Left forelimb (tissue), 1 donor: ENCODE results near the gene PPP1CA.
"Not testable (repeated sequence)": the region's sequence is repeated elsewhere in the genome, so short reads cannot be mapped to it uniquely, and the experiment has no call there.

ENCODE experiments used
- DNase-seq: peaks from one replicate; pipeline ENCODE4 v3.0.0-alpha.2; 2018; ENCODE audit warnings: low spot score

Gene PPP1CA

DNA sequence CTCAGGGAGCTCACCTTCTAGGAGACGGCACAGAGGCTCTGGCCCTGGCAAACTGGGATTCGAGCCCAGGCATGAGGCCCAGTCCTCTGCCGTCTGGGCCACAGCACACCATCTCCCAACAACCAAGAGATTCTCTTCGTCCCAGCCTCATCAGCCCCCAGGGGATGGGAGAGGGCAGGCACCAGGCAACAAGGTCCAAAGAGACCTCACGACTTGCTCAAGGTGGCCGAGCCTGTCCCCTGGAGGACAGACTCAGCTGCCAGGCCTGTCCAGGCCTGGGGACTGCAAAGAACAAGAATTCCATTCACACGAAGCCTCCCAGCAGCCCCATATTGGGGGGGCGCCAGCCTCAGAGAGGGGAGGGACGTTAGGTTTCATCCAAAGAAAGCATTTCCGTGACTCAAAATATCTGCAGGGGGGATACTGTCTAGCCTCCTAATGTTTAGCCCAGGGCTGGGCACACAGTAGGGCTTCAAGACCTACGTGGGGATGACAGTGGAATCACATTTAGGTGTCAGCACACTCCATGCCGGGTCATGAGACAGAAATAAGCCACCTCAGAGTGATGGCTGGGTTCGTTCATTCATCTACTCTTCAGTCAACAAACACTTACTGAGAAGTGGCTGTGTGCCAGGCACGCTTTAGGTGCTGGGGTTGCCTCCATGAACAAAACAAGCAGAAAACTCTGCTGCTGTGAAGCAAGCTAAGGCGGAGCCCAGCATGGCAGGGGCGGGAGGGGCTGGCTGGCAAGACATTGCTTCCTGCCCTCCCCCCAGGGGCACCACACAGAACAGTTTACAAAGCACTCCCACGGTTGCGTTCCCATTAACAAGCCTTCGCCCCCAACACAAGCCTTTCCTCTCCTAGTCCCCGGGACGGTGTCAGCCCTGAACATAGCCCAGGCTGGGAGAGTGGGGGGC is 15.0 kb upstream of the PPP1CA start:
- DNase-seq = no peak

DNA sequence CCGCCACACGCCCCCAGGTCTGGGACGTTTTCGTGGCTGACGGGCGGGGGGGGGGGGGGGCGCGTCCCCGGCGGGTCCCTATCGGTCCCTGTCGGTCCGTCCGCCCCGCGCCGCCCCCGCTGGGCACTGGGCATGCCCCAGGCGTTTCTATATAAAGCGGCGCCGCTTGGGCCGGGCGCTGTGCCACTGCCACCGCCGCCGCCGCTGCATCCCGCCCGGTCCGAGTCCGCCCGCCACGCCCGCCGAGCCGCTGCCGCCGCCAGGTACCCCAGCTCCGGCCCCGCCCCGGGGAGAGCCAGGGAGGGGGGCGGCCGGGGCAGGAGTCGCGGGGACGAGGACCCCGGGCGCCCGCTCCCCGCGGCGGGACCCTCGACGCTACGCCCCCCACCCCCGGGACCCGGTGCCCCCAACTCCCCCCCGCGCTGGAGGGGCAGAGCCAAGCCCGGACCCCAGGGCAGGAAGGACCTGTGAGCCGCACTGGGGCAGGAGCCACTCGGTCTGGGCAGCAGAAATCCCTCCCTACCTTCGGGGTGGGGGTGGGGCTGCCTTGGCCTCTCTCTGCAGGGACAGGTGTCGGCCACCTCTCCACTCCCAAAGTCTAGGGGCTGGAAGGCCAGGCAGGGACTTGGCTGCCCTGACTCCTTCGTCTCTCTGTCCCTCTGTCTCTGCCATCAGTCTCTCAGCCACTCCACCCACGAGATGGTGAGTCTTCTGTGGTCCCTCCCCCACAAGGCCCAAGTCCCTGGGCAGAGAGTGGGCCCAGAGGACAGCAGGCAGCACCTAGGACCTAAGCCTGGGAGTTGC is 14.0 kb upstream of the PPP1CA start, which contains the start of gene CARNS1:
Gene CARNS1 (plus strand): TSS at position 178 of the 804 bp plus-strand sequence. CDS start 522 bp downstream, at position 700.
- DNase-seq = no peak

DNA sequence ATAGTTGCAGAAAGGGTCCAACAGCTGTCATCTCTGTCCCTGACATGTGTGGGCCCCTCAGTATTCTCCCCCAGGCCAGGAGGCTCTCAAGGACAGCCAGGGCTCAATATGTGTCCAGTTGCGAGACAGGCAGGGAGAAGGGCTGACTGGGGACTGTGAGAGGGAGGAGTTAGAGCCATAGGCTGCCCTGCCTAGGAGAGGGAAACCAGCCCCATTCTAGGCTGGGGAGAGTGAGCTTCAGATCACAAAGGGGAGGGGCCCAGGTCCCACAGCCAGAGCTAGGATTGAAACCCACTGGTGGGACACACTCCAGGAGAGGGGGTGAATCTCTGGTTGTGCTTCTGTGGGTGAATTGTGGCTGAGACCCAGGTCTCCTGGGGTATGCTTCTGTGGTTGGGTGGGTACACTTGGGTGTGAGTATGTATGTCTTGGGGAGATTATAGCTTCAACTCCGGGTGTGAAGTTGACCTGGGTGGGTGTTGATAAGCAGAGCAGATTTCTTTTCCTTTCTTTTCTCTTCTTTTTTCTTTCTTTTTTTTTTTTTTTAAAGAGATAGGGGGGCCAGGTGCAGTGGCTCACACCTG is 11.7 kb upstream of the PPP1CA start:
- DNase-seq = no peak

DNA sequence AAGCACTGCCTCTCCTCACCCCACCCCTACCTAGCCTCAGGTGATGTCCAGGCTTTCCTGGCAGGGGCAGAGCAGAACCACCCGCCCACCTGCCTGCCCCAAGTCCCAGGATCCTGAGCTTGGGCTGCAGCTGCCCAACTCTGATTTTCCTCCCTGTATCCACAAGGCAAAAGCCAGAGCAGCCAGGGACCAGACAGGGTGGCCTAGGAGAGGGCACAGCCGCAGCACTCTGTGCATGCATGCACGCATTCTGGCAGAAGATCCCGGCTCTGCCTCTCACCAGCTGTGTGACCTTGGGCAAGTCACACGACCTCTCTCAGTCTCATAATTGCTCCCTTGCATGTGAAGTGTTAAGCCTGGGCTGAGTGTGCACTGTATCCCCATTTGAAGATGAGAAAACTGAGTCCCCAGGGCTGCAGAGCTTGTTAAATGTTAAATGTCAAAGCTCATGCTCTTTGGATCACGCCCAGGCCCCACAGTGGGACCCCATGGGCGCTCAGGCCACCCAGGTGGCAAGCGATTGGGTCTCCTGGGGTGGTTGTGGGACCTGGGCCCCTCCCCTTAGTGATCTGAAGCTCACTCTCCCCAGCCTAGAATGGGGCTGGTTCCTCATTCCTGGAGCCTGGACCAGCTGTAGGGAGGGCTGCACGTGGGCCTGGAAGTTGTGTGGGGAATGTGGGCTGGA is 11.0 kb upstream of the PPP1CA start:
- no peak for DNase-seq

DNA sequence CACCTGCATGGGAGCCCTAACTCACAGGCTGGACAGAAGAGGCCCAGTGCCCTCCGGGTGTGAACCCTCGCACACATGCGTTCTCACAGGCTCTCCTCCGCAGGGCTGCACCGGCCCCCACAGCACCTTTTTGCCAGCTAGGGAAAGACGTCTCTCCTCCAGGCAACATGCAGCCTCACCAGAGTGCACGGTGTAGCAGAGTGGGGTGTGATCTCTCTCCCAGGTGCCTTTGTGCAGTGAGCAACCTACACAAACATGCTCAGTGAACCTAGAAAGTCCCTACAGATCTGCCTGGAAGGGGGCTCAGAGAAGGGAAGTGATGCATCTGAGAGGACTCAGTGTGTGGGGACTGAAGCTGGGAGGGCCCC is 10.1 kb upstream of the PPP1CA start:
- DNase-seq = no peak

DNA sequence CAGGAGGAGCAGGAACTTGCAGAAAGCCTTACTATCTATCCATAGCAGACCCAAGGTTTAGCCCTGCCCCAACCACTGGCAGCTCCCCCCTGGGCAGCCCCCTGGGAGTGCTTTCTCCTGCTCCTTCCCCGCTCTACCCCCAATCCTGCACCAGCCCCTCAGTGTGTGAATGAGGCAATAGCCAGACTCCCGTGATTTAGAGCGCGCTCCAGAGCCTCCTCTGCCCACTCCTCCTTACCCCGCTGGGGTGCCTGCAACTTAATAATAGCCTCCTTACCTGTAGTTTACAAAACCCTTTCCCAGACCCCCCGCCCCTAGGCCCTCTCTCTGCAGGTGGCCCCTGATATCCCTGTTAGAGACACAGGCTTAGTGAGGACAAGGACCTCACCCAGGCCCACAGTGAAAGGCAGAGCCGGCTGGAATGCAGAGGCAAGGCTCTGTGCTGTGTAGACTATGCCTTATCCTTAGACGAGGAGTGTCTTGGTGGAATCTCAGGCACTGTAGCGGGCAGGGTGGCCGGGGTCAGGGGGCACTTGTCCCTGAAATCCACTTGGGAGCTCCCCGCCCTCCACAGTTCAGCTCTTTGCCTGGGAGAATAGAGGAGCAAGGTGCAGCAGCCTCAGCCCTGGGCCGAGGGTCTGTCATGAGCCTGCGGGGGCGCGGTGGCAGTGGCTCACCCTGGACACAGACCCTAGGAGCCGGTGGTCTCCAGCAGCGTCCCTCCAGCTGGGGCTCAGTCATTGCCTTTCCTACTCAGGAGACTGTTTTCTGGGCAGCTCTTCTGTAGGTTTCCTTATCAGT is 9.5 kb upstream of the PPP1CA start:
- no peak for DNase-seq

DNA sequence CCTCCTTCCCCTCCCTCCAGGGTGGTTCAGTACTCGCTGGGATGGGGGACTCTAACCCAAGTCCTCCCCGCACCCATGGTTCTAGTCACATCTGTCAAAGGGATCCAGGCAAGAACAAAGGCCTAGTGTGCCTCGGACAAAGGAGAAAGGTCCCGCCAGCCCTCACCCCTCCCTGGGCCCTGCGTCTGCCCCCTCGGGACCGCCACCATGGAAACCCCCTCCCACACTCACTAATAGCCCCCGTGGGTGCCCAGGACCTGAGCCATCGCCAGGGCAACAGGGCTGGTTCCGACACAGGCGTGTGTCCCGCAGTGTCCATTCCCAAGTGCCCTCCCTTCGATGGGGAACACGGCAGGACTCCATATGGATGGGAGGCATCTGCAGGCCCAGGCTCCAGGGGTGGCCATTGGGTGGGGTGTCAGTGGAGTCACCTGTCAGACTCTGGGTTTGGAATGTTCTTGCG is 8.7 kb upstream of the PPP1CA start:
- DNase-seq = no peak

DNA sequence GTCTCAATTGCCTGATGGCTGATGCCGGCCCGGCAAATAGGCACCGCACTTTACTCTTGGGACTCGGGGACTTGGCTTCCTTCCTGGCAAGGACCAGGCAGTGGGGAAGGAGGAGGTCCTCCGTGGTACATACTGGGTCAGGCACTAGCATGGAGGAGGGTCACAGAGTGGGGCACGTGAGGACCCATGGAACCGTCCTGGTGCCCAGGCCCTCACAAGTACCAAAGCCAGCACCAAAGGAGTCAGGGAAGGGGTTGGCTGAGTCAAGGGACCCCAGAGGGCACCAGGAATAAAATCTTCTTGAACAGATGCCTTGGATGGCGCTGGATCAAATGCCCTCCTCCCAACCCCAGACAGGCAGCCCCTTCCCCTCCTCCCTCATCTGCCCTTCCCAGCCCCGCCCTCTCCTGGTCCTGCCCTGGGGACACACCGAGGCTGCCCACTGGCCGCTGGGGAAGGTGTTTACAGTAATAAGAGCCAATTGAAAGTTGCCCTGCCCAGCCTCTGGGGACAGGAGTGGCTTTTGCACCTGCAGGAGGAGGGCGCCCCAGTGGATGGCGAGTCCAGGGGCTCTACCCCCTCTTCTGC is 8.2 kb upstream of the PPP1CA start:
- DNase-seq = no peak

DNA sequence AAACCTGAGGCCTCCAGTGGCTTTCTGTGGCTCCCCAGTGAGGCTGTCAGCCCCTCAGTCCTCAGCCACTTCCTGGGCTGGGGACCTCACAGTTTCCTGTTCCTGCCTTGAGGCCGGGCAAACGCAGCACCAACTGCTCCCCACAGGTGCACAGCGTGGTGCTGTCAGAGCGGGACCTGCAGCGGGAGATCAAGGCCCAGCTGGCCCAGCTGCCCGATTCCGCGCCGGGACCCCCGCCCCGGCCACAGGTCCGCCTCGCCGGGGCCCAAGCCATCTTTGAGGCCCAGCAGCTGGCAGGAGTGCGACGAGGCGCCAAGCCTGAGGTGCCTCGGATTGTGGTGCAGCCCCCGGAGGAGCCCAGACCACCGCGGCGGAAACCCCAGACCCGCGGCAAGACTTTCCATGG is 7.6 kb upstream of the PPP1CA start:
- DNase-seq = no peak

DNA sequence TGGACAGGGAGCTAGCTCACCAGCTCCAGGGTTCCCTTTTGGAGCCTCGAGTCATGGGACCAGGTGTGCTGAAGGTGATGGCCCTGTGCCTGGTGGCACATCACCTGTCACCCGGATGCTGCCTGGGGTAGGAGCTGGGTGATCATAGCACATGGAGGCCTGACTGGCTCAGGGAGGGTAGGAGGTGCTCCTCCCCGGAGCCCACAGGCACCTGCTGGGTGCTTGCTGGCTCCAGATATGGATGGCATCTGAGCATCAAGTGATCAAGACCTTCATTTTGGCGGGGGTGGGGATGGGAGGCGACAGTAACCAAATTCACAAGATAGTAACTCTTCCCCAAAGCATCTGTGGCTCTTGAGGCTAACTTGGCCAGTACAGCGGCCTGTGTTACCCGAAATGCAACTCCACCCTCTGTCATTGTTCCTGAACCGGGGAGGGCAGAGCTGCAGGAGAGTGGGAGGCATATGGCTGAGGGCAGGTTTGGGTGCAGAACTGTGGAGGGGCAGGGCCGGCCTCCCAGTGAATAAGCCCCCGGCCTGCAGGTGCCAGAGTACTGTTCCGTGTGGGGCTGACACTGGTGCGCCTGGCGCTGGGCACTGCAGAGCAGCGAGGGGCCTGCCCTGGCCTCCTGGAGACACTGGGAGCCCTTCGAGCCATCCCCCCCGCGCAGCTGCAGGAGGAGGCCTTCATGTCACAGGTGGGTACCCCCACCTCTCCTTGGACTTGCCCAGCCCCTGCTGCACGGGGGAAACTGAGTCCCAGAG is 7.0 kb upstream of the PPP1CA start:
- no peak for DNase-seq

DNA sequence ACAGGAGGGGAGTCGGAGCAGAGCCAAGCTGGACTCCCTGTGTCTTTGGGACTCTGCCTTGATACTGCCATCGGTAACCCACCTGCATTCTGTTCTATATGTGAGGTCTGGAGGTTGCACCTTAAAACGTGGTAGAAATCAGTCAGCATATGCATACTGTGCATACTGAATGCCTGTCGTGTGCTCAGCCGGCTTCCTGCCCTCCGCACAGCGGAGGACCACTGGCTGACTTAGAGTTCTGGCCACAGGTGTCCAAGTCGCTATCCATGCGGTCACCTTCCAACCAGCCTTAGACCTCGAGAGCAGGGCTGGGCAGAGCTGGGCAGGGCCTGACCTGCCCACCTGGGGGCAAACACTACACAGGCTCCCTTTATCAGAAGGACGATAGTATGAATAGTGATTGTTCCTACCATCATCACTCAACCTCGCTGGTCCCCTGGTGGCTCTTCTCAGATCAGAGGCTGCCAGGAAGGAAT is 6.1 kb upstream of the PPP1CA start:
- DNase-seq = no peak

DNA sequence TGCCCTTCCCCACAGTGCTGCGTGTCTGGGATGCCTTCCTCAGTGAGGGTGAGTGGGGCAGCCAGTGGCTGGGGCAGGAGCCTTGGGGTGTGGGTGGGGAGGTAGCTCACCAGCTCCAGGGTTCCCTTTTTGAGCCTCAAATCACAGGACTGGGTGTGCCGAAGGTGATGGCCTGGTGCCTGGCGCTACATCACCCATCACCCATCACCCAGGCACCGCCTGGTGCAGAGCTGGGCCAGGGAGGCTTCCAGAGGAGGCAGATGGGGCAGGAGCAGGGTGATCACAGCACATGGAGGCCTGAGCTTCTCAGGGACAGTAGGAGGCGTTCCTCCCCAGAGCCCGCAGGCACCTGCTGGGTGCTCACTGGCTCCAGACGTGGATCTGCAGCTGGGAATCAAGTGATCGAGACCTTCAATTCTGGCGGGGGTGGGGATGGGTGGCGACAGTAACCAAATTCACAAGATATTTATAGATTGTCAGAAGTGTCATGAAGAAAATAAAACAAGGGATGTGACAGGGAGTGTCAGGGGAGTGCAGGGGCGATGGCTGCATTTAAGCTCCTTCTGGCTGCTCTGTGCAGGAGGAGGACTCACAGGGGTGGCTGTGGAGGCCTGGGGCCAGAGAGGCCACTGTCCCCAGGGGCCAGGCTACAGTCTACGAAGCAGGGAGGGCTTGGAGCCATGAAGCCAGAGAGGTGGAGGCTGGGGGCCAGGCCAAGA is 5.5 kb upstream of the PPP1CA start:
- no peak for DNase-seq

DNA sequence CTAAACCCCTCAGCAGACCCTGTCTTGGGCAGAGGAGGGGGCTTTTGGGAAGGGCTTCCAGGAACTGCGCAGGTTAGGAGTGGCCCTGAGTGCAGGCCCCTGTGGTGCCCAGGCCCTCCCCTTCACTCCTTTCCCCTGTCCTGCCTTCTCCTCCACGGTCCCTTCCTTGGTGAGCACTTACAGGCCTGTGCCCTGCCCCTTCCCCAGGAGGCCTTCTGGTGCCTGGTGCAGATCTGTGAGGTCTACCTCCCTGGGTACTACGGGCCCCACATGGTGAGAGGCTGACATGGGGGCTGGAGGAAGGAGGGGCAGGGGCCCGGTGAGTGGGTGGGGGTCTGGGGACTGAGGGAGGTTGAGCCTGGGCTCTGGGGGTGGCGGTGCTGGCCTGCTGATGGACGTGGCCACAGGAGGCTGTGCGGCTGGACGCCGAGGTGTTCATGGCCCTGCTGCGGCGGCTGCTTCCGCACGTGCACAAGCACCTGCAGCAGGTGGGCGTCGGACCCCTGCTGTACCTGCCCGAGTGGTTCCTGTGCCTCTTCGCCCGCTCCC is 4.8 kb upstream of the PPP1CA start:
- DNase-seq = no peak

DNA sequence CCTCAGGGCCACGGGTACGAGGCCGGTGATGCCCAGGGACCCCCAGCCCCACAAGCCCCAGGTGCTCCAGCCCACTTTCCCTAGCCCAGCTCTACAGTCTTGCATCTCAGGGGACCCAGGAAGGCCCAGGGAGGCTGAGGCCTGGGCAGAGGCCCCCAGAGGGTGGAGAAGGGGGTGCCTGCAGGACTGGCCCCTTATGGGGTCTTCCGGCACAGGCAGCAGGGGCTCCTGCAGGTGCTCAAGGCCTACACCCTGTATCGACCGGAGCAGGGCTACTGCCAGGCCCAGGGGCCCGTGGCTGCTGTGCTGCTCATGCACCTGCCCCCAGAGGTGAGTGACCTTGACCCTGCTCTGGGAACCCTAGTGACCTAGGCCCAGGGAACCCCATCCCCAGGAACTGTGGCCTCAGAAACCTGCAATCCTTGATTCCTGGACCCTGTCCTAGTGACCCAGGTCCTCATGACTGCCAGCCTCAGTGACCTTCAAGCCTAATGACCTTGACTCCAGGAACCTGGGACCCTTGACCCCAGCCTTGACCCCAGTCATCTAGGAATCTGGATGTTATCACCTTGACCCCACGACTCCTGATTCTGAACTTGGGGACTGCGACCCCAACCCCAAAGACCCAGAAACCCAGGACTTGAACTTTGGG is 4.2 kb upstream of the PPP1CA start:
- DNase-seq = no peak

DNA sequence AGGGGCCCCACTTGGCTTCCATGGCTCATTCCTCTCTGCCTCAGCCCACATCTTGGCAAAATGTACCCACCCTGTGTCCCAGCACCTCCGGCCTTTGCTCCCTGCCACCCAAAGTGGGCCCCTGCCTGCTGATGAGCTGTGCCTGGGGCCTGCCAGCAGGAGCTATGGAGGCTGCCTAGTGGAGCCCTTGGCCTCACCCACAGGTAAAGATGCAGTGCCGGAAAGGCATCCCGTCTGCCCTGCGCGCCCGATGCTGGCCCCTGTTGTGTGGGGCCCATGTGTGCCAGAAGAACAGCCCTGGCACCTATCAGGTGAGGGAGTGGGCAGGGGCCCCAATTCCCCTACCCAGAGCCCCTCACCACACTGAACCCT is 3.5 kb upstream of the PPP1CA start:
- DNase-seq = no peak

DNA sequence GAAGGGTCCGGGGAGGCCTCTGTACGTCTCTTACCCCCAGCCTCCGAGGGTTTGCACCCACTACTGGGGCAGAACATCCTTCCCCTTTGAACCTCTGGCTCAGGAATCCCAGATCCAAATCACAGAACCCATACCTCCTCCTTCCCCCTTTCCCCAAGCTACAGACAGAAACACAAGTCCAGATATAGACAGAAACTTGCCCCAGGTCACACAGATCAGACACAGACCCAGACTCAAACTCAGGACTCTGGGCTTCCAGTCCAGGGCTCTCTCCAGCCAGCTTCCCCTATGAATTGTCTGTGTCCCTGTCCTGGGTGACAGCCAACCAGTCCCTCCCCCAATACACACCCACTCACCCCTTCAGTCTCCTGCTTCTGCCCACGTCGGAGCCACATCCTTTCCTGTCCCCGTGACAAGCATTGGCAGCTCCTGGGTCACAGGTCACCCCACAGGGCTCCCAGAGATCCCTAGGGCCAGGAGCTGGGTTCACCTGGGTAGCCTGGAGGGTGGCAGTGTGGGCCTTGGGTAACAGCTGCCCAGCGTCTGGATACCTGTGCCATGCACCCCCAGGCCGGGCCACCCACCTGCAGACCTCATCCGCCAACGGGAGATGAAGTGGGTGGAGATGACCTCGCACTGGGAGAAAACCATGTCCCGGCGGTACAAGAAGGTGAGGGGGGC is 3.0 kb upstream of the PPP1CA start:
- no peak for DNase-seq

DNA sequence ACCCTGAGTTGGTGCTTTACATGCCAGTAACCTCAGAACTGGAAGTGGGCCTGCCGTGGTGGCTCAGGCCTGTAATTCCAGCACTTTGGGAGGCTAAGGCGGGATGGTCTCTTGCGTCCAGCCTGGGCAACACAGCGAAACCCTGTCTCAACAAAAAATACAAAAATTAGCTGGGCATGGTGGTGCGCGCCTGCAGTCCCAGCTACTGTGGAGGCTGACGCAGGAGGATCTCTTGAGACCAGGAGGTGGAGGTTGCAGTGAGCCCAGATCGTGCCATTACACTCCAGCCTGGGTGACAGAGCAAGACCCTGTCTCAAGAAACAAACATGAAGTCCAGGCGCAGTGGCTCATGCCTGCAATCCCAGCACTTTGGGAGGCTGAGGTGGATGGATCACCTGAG is 1.4 kb upstream of the PPP1CA start:
- DNase-seq = not testable (repeated sequence)
